HCT116 (cell line): ENCODE data around the gene PLCG2. TPM values are rescaled to one million over a fixed set of nuclear protein-coding genes. Genes with fewer than 3 reads are reported as not detected.
"Not testable (repeated sequence)": the region's sequence is repeated elsewhere in the genome, so short reads cannot be mapped to it uniquely, and the experiment has no call there.

Experiments used
- ATAC-seq: fragments of 200-7000 bp; cut with Tn5 transposase; 2 replicates; pipeline ENCODE4 v1.9.1; 2020; ENCODE audit warnings: mild to moderate bottlenecking, moderate library complexity
- BruUV-seq: library from RNA; stranded (reverse); fragments of 400-500 nt; replicated peaks from 2 replicates; lab custom pipeline; 2021; lab: Mats Ljungman, UMichigan
- CTCF ChIA-PET: fragments of 300-600 bp; sonication (Branson Sonifier 250); formaldehyde crosslinking; loops from one replicate; lab custom pipeline; 2021; ENCODE audit warnings: antibody characterized with exemption; lab: Charles Lee
- POLR2A ChIA-PET: fragments of 300-600, 350-600 bp; sonication (Branson Sonifier 250); formaldehyde crosslinking; loops from one replicate; lab custom pipeline; 2021; ENCODE audit warnings: antibody characterized with exemption; lab: Charles Lee
- RAD21 ChIA-PET, 2 experiments: fragments of 300-600 bp; sonication (Branson Sonifier 250); formaldehyde crosslinking; loops; one replicate each; lab custom pipeline; 2023; ENCODE audit warnings: low total read pairs in 2 of 2; ENCODE audit not compliant: uncharacterized antibody in 2 of 2, unreplicated experiment in 2 of 2, low non-redundant PET in 1 of 2; lab: Charles Lee
- DNase-seq: peaks from one replicate; pipeline ENCODE4 v3.0.0-alpha.2; 2010; ENCODE audit warnings: low read depth, low spot score
- H2AFZ ChIP-seq: fragments of 200-600 bp; shearing (Covaris generic), sonication (generic); 2 replicates; pipeline ENCODE4 v1.6.1; 2017; ENCODE audit warnings: low read depth, mixed run types, mixed read lengths, antibody characterized with exemption, low read length; ENCODE audit not compliant: poor library complexity, severe bottlenecking
- H3K27ac ChIP-seq: 2 replicates; pipeline ENCODE4 v1.5.1; 2012; ENCODE audit warnings: low read depth, low read length
- H3K27me3 ChIP-seq: fragments of 200-600 bp; sonication (generic); 2 replicates; pipeline ENCODE4 v1.6.1; 2016; ENCODE audit warnings: mixed run types, low read length, mixed read lengths; ENCODE audit not compliant: insufficient read depth
- H3K36me3 ChIP-seq, 2 experiments: fragments of 200-500 bp in 1 of 2; fragments of 200-600 bp in 1 of 2; sonication (Bioruptor generic) in 1 of 2; sonication (generic) in 1 of 2; 2 replicates each; pipeline versions ENCODE4 v1.5.1 to v1.6.1; 2014 to 2016; ENCODE audit warnings: low read length in 2 of 2, inconsistent platforms in 1 of 2, mixed read lengths in 1 of 2, mixed run types in 1 of 2; ENCODE audit not compliant: insufficient read depth in 2 of 2, control insufficient read depth in 1 of 2
- H3K4me1 ChIP-seq, 2 experiments: fragments of 200-600 bp in 1 of 2; sonication (generic) in 1 of 2; 2 replicates each; pipeline versions ENCODE4 v1.5.1 to v1.6.1; 2012 to 2017; ENCODE audit warnings: low read length in 2 of 2, inconsistent platforms in 1 of 2, mild to moderate bottlenecking in 1 of 2, mixed read lengths in 1 of 2, mixed run types in 1 of 2, moderate library complexity in 1 of 2; ENCODE audit not compliant: insufficient read depth in 2 of 2, control insufficient read depth in 1 of 2
- H3K4me2 ChIP-seq: fragments of 200-600 bp; sonication (generic); 2 replicates; pipeline ENCODE4 v1.6.1; 2017; ENCODE audit warnings: mixed run types, low read length, mixed read lengths
- H3K4me3 ChIP-seq, 2 experiments: fragments of 200-600 bp in 1 of 2; sonication (generic) in 1 of 2; replicated peaks in 1 of 2; 2 replicates each; pipeline ENCODE4 v1.5.1; 2011 to 2016; ENCODE audit warnings: low read length in 2 of 2, control low read depth in 1 of 2, low read depth in 1 of 2, mild to moderate bottlenecking in 1 of 2, mixed read lengths in 1 of 2, mixed run types in 1 of 2
- H3K79me2 ChIP-seq: fragments of 200-600 bp; sonication (generic); 2 replicates; pipeline ENCODE4 v1.6.1; 2017; ENCODE audit warnings: mild to moderate bottlenecking, mixed run types, low read length, moderate library complexity, mixed read lengths; ENCODE audit not compliant: insufficient read depth
- H3K9ac ChIP-seq: fragments of 200-600 bp; sonication (generic); 2 replicates; pipeline ENCODE4 v1.6.1; 2016; ENCODE audit warnings: low read length, mixed read lengths
- H3K9me2 ChIP-seq: fragments of 200-600 bp; sonication (generic), shearing (Covaris generic); 2 replicates; pipeline ENCODE4 v1.6.1; 2017; ENCODE audit warnings: mixed run types, mild to moderate bottlenecking, moderate library complexity; ENCODE audit not compliant: insufficient read depth
- H3K9me3 ChIP-seq, 2 experiments: fragments of 200-500 bp in 1 of 2; fragments of 200-600 bp in 1 of 2; sonication (Bioruptor generic) in 1 of 2; sonication (generic) in 1 of 2; 2 replicates each; pipeline ENCODE4 v1.6.1; 2014 to 2017; ENCODE audit warnings: low read length in 2 of 2, mixed read lengths in 2 of 2, inconsistent platforms in 1 of 2, low read depth in 1 of 2, mild to moderate bottlenecking in 1 of 2, mixed run types in 1 of 2, moderate library complexity in 1 of 2; ENCODE audit not compliant: control insufficient read depth in 1 of 2, insufficient read depth in 1 of 2
- H4K20me1 ChIP-seq: fragments of 200-600 bp; sonication (generic), shearing (Covaris generic); 2 replicates; pipeline ENCODE4 v1.6.1; 2017; ENCODE audit warnings: mixed run types, mild to moderate bottlenecking, moderate library complexity; ENCODE audit not compliant: insufficient read depth
- ATF3 ChIP-seq: IDR thresholded peaks from 2 replicates; pipeline ENCODE4 v1.6.1; 2012
- CEBPB ChIP-seq: IDR thresholded peaks from 2 replicates; pipeline ENCODE4 v1.6.1; 2012; ENCODE audit warnings: low read depth
- EGR1 ChIP-seq: IDR thresholded peaks from 2 replicates; pipeline ENCODE4 v1.6.1; 2012; ENCODE audit warnings: low read depth
- ELF1 ChIP-seq: IDR thresholded peaks from 2 replicates; pipeline ENCODE4 v1.6.1; 2012; ENCODE audit warnings: low read depth, borderline replicate concordance
- EZH2phosphoT487 ChIP-seq: fragments of 200-600 bp; IDR thresholded peaks from 2 replicates; pipeline ENCODE4 v1.6.1; 2018; ENCODE audit warnings: antibody characterized with exemption, borderline replicate concordance
- FOSL1 ChIP-seq: IDR thresholded peaks from 2 replicates; pipeline ENCODE4 v1.6.1; 2012; ENCODE audit warnings: low read depth
- MAX ChIP-seq: IDR thresholded peaks from 2 replicates; pipeline ENCODE4 v1.6.1; 2012
- SP1 ChIP-seq: IDR thresholded peaks from 2 replicates; pipeline ENCODE4 v1.6.1; 2012; ENCODE audit warnings: low read depth
- SRF ChIP-seq: IDR thresholded peaks from 2 replicates; pipeline ENCODE4 v1.6.1; 2012; ENCODE audit warnings: low read depth
- ZNF274 ChIP-seq: fragments of 200-500 bp; sonication (Bioruptor generic); IDR thresholded peaks from 2 replicates; pipeline ENCODE4 v1.6.1; 2014; ENCODE audit warnings: mild to moderate bottlenecking, low read depth, low read length, inconsistent platforms
- intact Hi-C: fragments of 100-400 bp; cut with micrococcal nuclease; formaldehyde crosslinking; loops from 2 replicates; pipeline ENCODE4 v1.10.0; 2022
- total RNA-seq: library from RNA; stranded (reverse); gene quantifications from one replicate; pipeline ENCODE4 v1.2.1, GENCODE V29; 2021; ENCODE audit not compliant: unreplicated experiment

The PLCG2 gene
- total RNA-seq, 1 experiment from 2014 or later = 31.2 TPM

- TF ChIP-seq EZH2phosphoT487 = no peak
- no peak for TF ChIP-seq ELF1
- TF ChIP-seq EGR1 = no peak
- TF ChIP-seq MAX = no peak
- no peak for TF ChIP-seq ATF3
- no peak for TF ChIP-seq ZNF274
- no peak for TF ChIP-seq CEBPB
These were observed 22.3 kb upstream of the PLCG2 start (continued) for GRCh38 chr16:81756615-81757356.

GRCh38 chr16:81758376-81758775, 20.7 kb upstream of the PLCG2 start:
- peak; percentile 67 for TF ChIP-seq FOSL1
- TF ChIP-seq ELF1 = no peak
- 0 out of 2 replicates have a peak, but pooled peaks have one; percentile 28 for TF ChIP-seq SRF
- TF ChIP-seq SP1 = peak; percentile 61; the same call in 1 of the 2 replicates
- Histone ChIP-seq H3K4me3 (peak overlapping the region in 1 of 2 experiments; percentile 6; a peak in 1 of 4 replicates), H3K4me2 (peak overlapping the region; percentile 61), H3K79me2 (no peaks in the 10 kb centered on the region), H3K9me3 (no peaks in the 10 kb centered on the region), H2AFZ (peak overlapping the region; percentile 71), H3K9ac (no peak overlapping the region), H3K9me2 (no peaks in the 10 kb centered on the region), H4K20me1 (no peaks in the 10 kb centered on the region), H3K27me3 (no peaks in the 10 kb centered on the region), H3K4me1 (peaks cover 8 to 21% of the 10 kb centered on the region in 2 experiments), H3K27ac (no peak overlapping the region), H3K36me3 (no peaks in the 10 kb centered on the region)
- POLR2A ChIA-PET = no interaction called here
- intact Hi-C loops = no loop called here
- CTCF ChIA-PET = interaction anchor here (0.6 to 1.1 kb wide), 2 partner anchors 21 to 116 kb away, joined by 3 read pairs; no protein-coding TSS in a partner anchor
- DNase-seq (peak; percentile 27), ATAC-seq (peak; percentile 52)
- RAD21 ChIA-PET = no interaction called here
- no TSS peak for BruUV-seq

GRCh38 chr16:81762322-81762721, 16.8 kb upstream of the PLCG2 start:
- H3K4me2 ChIP-seq, CTCF ChIA-PET, RAD21 ChIA-PET, BruUV-seq, ATAC-seq, H2AFZ ChIP-seq, H3K9me3 ChIP-seq, H4K20me1 ChIP-seq, POLR2A ChIA-PET, H3K36me3 ChIP-seq, H3K27ac ChIP-seq, H3K9ac ChIP-seq, H3K79me2 ChIP-seq, H3K9me2 ChIP-seq, DNase-seq, intact Hi-C loops, H3K4me3 ChIP-seq, H3K27me3 ChIP-seq: not testable (repeated sequence)
- peaks cover 8 to 18% of the 10 kb centered on the region in 2 experiments for H3K4me1 ChIP-seq
